ENCODE data around the gene TMEM234.

The TMEM234 gene

GRCh38 chr1:32256473-32257226 is 34.5 kb upstream of the TMEM234 start:
- no peak overlapping the region for H3K4me3 ChIP-seq (ENCODE audit: low read length)
- no peak for DNase-seq (ENCODE audit: low read depth)
- no peak for TF ChIP-seq CTCF (conservative IDR thresholded peaks at IDR 0.05; ENCODE audit: low read depth, low read length)

- TF ChIP-seq CTCF (conservative IDR thresholded peaks at IDR 0.05; ENCODE audit: low read depth, low read length), result no peak
- H3K4me3 ChIP-seq (ENCODE audit: low read length), result no peak overlapping the region
- DNase-seq (ENCODE audit: low read depth), result no peak
These were observed 33.2 kb upstream of the TMEM234 start for GRCh38 chr1:32255072-32256071.

- no peak within 1 kb of the TSS for H3K4me3 ChIP-seq (ENCODE audit: low read length)
- no peak for TF ChIP-seq CTCF (conservative IDR thresholded peaks at IDR 0.05; ENCODE audit: low read depth, low read length)
- DNase-seq (ENCODE audit: low read depth), result no peak
These were observed 29.0 kb upstream of the TMEM234 start, which contains the start of gene LCK for GRCh38 chr1:32250893-32251716. TSS of gene LCK (plus strand) at chr1:32251265. CDS start at chr1:32274330, 23,065 bp downstream.

- TF ChIP-seq CTCF (conservative IDR thresholded peaks at IDR 0.05; ENCODE audit: low read depth, low read length), result no peak
- DNase-seq (ENCODE audit: low read depth), result no peak
- no peak overlapping the region for H3K4me3 ChIP-seq (ENCODE audit: low read length)
These were observed 27.8 kb upstream of the TMEM234 start for GRCh38 chr1:32249831-32250525.

- no peak for DNase-seq (ENCODE audit: low read depth)
- peak overlapping the region; percentile 22 for H3K4me3 ChIP-seq (ENCODE audit: low read length)
- TF ChIP-seq CTCF (conservative IDR thresholded peaks at IDR 0.05; ENCODE audit: low read depth, low read length), result peak; percentile 84
These were observed 26.1 kb upstream of the TMEM234 start for GRCh38 chr1:32247983-32248889.

Measured in retinal pigment epithelial cell (primary cell).